22Rv1 (cell line): Measurements from ENCODE around the gene APC2.

Experiments
- H3K27ac ChIP-seq: fragments of 450-650 bp; 2 replicates; pipeline ENCODE4 v1.5.1; 2017
- CTCF ChIP-seq: fragments of 450-650 bp; IDR thresholded peaks from 2 replicates; pipeline ENCODE4 v1.5.1; 2017; ENCODE audit warnings: mild to moderate bottlenecking
- ZFX ChIP-seq: fragments of 450-650 bp; IDR thresholded peaks from 2 replicates; pipeline ENCODE4 v1.6.1; 2017; ENCODE audit warnings: antibody characterized with exemption, borderline replicate concordance

The APC2 gene

GRCh38 chr19:1411255-1412191 is 38.4 kb upstream of the APC2 start:
- peak overlapping the region; percentile 98 for H3K27ac ChIP-seq
- TF ChIP-seq ZFX (no peak), CTCF (no peak)

- H3K27ac ChIP-seq: peak overlapping the region; percentile 98
- TF ChIP-seq ZFX (no peak), CTCF (no peak)
Observed at GRCh38 chr19:1412323-1412923, 37.5 kb upstream of the APC2 start.

- peak overlapping the region; percentile 98 for H3K27ac ChIP-seq
- TF ChIP-seq ZFX (no peak), CTCF (no peak)
Observed at GRCh38 chr19:1412995-1413800, 36.7 kb upstream of the APC2 start.

- TF ChIP-seq ZFX (no peak), CTCF (no peak)
- H3K27ac ChIP-seq: peak overlapping the region; percentile 98
Observed at GRCh38 chr19:1416014-1416841, 33.7 kb upstream of the APC2 start.

GRCh38 chr19:1417145-1417544 is 32.8 kb upstream of the APC2 start:
- no peak for TF ChIP-seq ZFX
- no peak for TF ChIP-seq CTCF
- H3K27ac ChIP-seq: peak overlapping the region; percentile 98; the same call in 1 of the 2 replicates

- H3K27ac ChIP-seq: 0 out of 2 replicates have a peak overlapping the region, but pooled peaks have one; percentile 98
Observed at GRCh38 chr19:1417681-1418495, 32.0 kb upstream of the APC2 start.

More at GRCh38 chr19:1417681-1418495, 32.0 kb upstream of the APC2 start:
- no peak for TF ChIP-seq ZFX
- no peak for TF ChIP-seq CTCF
